K562 (cell line): ENCODE measurements around the gene ALDH5A1. TPM values are rescaled to one million over a fixed set of nuclear protein-coding genes. Genes with fewer than 3 reads are reported as not detected.

Experiments used
- BHLHE40 ChIP-seq: IDR thresholded peaks from 2 replicates; pipeline ENCODE4 v1.6.1; 2011; ENCODE audit warnings: low read length, improper control_type of control experiment
- BRCA1 ChIP-seq, 2 experiments: fragments of 450-650 bp in 1 of 2; sonication (generic) in 1 of 2; formaldehyde crosslinking in 1 of 2; IDR thresholded peaks; 2 replicates each; pipeline versions ENCODE4 v1.5.0 to v1.6.1; 2017 to 2020; ENCODE audit warnings: mild to moderate bottlenecking in 1 of 2, missing genetic modification reagents in 1 of 2
- HMBOX1 ChIP-seq: sonication (generic); IDR thresholded peaks from 2 replicates; pipeline ENCODE4 v1.6.1; 2016
- NRF1 ChIP-seq, 2 experiments: fragments of 450-650 bp; IDR thresholded peaks in 1 of 2; conservative IDR thresholded peaks in 1 of 2; 2 replicates each; pipeline ENCODE4 v1.6.1; 2014; ENCODE audit warnings: mild to moderate bottlenecking in 2 of 2
- PURB ChIP-seq: sonication (generic); formaldehyde crosslinking; IDR thresholded peaks from 2 replicates; pipeline ENCODE4 v1.9.0; 2021; ENCODE audit warnings: low read depth, mild to moderate bottlenecking, missing genetic modification reagents
- ZFP91 ChIP-seq: sonication (generic); formaldehyde crosslinking; IDR thresholded peaks from 2 replicates; pipeline ENCODE4 v1.8.0; 2022; ENCODE audit warnings: mild to moderate bottlenecking, missing genetic modification reagents
- ZNF23 ChIP-seq: fragments of 250-450 bp; sonication (Bioruptor Pico); IDR thresholded peaks from 2 replicates; pipeline ENCODE4 v1.4.0; 2020; ENCODE audit warnings: mild to moderate bottlenecking
- ZNF318 ChIP-seq, 2 experiments: fragments of 450-650 bp; IDR thresholded peaks; 2 replicates each; pipeline ENCODE4 v1.6.1; 2016; ENCODE audit warnings: mild to moderate bottlenecking in 2 of 2, borderline replicate concordance in 1 of 2, low read depth in 1 of 2, moderate library complexity in 1 of 2
- ZNF707 ChIP-seq: fragments of 250-450 bp; sonication (Bioruptor Pico); conservative IDR thresholded peaks from 2 replicates; pipeline ENCODE4 v1.8.0; 2022; ENCODE audit warnings: inconsistent platforms, mild to moderate bottlenecking, moderate library complexity
- ZNF740 ChIP-seq, 3 experiments: fragments of 200-800 bp in 1 of 3; sonication (Bioruptor generic) in 1 of 3; sonication (generic) in 1 of 3; formaldehyde crosslinking in 1 of 3; IDR thresholded peaks; 2 replicates each; pipeline versions ENCODE4 v1.6.1 to v1.8.0; 2016 to 2022; ENCODE audit warnings: mild to moderate bottlenecking in 2 of 3, missing compliant biosample characterization in 2 of 3, missing genetic modification characterization in 2 of 3, missing genetic modification reagents in 1 of 3
- polyA plus RNA-seq, 8 experiments: library from polyadenylated mRNA; depleted of rRNA in 4 of 8; stranded (reverse) in 5 of 8; unstranded in 3 of 8; fragments of >200 nt; fragmentation: Nextera tagmentation in 2 of 8; fragmentation: Illumina TruSeq in 1 of 8; extraction: Ambion mirVana in 2 of 8; extraction: Trizol in 1 of 8; gene quantifications; 2 replicates each; pipeline versions ENCODE4 v1.2.1 to v1.2.3, GENCODE V29; 2011 to 2014; ENCODE audit warnings: inconsistent platforms in 1 of 8, missing spikeins in 1 of 8
- total RNA-seq, 7 experiments: library from RNA; depleted of rRNA in 6 of 7; stranded (reverse); fragments of >200 nt in 6 of 7; fragmentation: Illumina TruSeq in 2 of 7; extraction: Trizol in 2 of 7; gene quantifications; 2 replicates each; pipeline versions ENCODE4 v1.2.1 to v1.2.3, GENCODE V29; 2011 to 2021; ENCODE audit warnings: low replicate concordance in 1 of 7

ALDH5A1 gene
- total and polyA plus RNA-seq, 9 of the 15 experiments (the other 6 are each of a cell fraction or from before 2014, with no cell fraction given), result 2.2 to 19.7 (median 9.5) TPM

- TF ChIP-seq ZFP91 (CRISPR knock-in tag) (no peak), ZNF707 (CRISPR knock-in tag) (no peak), ZNF318 (IDR thresholded peaks at IDR 0.05; ENCODE audit: borderline replicate concordance in 1 of 2, low read depth in 1 of 2) (no peak), BHLHE40 (no peak), PURB (no peak), ZNF740 (CRISPR knock-in tag; IDR thresholded peaks at IDR 0.05) (no peak), ZNF740 (tag; IDR thresholded peaks at IDR 0.05) (0 out of 4 replicates have a peak, but pooled peaks of 1 of the 2 experiments have one; percentile 24), HMBOX1 (peak; percentile 58; the same call in 1 of the 2 replicates), ZNF23 (CRISPR knock-in tag) (0 out of 2 replicates have a peak, but pooled peaks have one; percentile 21), NRF1 (conservative IDR thresholded peaks at IDR 0.05 in 1 of 2, IDR thresholded peaks at IDR 0.05 in 1 of 2) (no peak), BRCA1 (IDR thresholded peaks at IDR 0.05) (no peak), BRCA1 (CRISPR knock-in tag; IDR thresholded peaks at IDR 0.05) (no peak)
Observed at GRCh38 chr6:24493945-24494820, 586 bp upstream of the ALDH5A1 start (continued).
